Activated effector memory CD4-positive, alpha-beta T cell treated with Interleukin-2 at 50 U/mL for 16 hours (primary cell): ENCODE measurements around the gene SLC25A42.
A peak's percentile ranks its signal among the peaks of the same experiment; 100 is the strongest.
"Not testable (repeated sequence)": the region's sequence is repeated elsewhere in the genome, so short reads cannot be mapped to it uniquely, and the experiment has no call there.

Source experiments
- DNase-seq: peaks from one replicate; pipeline ENCODE4 v3.0.0-alpha.2; 2020

SLC25A42 gene

DNA sequence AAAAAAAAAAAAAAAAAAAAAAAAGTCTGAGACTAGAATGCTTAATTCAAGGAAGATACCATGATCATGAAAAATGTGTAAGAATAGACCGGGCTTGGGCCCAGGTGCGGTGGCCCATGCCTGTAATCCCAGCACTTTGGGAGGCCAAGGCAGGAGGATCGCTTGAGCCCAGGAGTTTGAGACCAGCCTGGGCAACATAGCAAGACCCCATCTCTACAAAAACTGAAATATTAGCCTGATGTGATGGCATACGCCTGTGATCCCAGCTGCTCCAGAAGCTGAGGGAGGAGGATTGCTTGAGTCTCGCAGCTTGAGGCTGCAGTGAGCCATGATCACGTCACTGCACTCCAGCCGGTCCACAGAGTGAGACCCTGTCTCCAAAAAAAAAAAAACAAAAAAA, 43.1 kb downstream of the SLC25A42 start:
- not testable (repeated sequence) for DNase-seq

DNA sequence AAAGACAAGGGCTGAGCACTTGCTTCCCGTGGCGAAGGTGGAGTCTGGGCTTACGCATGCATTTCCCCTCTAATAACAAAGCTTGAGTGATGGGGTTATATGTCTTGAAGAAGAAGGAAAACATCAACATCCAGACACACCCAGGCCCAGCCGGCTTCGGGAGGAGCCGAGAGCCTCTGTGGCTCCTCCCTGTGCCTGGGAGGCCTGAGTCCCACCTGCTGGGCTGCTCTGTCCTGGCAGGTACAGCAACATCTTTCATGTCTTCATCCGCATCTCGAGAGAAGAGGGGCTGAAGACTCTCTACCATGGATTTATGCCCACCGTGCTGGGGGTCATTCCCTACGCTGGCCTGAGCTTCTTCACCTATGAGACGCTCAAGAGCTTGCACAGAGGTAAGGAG, 43.9 kb downstream of the SLC25A42 start:
- no peak for DNase-seq

DNA sequence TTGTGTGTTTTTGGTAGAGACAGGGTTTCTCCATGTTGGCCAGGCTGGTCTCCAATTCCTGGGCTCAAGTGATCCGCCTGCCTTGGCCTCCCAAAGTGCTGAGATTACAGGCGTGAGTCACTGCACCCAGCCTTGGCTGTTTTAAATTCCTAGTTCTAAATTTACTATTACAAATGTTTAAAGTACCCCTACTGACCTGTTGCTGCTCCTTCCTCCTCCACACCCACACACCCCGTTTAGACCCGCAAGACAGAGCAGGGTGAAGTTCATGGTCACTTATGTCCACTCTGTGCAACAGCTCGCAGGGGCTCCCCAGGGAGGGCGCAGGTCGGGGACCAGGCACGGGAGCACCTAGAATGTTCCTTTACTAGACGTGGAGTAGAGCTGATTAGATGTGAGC, 45.8 kb downstream of the SLC25A42 start:
- no peak for DNase-seq

DNA sequence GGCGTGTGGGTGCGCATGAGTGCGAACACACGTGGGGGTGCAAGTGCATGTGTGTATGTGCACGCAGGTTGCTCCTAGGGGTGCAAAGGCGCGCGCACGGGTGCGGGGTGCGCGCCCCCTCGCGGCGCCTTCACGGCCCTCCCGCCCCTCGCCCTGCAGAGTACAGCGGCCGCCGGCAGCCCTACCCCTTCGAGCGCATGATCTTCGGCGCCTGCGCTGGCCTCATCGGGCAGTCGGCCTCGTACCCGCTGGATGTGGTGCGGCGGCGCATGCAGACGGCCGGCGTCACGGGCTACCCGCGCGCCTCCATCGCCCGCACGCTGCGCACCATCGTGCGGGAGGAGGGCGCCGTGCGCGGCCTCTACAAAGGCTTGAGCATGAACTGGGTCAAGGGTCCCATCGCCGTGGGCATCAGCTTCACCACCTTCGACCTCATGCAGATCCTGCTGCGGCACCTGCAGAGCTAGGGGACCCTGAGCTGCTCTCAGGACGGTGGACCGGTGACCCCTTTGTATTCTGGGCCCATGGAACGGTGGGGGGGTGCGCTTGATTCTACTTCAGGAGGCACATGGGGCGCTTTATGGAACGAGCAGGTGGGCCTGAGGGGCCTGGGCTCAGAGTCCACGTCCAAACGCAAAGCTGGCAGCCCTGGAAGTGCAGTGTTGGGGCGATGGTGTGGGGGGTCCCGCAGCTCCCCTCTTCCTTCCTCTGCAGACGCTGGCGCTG, 46.8 kb downstream of the SLC25A42 start:
- DNase-seq: no peak

DNA sequence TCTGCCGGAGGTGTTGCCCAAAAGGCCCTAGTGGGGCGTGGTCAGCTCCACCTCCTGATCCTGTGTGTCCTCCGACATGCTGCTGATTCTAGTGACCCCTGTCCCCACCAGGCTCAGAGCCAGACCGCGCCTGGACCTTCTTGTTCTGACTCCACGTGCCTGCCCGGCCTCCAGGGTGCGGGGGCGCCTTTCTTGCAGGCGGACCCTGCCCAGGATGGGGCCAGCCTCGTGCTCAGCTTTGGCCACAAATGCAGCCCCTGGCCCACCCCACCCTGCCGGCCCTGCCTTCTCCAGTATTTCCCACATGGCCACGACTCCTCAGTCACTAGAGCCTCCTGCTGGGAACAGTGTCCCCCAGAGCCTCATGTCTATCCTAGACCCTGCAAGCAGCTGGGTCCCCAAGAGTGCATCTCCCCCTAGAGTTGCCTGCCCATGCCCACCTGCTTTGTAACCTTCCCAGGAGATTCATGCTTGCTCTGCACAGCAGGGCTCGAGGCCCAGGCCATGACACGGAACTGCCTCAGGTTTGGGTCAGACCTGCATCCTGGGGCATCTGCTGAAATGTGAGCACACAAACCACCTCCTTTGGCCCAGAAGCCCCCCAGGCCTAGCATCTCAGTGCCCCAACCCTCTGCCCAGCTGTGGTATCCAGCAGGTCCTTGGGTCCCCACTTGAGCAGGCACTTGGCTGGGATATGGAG, 47.5 kb downstream of the SLC25A42 start:
- no peak for DNase-seq

DNA sequence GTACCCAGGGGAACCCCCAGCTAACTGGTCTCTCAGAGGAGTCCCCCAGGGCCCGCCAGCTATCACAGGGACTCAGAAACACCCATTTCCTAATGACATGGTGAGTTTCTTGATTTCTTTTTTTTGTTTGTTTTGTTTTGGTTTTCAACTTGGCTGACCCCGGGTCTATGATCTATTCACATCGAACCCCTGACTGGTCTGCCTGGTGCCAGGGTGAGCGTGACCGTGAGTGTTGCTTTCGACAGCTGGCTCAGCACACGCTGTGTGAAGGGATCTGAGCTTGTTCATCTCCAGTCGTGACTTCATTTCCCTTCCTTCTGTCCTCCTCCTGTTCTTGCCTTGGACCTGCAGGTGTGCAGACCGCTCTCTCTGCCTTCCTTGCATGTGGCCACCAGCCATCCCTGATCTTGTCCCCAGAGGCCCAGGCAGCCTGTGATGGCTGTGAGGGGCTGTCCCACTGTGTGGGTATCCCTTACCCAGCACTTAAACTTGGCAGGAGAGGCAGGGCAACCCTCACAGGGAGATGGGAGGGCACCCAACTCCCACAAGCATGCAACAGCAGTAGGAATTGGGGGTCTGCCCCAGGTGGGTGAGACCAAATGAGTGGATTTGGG, 48.3 kb downstream of the SLC25A42 start:
- DNase-seq: no peak

DNA sequence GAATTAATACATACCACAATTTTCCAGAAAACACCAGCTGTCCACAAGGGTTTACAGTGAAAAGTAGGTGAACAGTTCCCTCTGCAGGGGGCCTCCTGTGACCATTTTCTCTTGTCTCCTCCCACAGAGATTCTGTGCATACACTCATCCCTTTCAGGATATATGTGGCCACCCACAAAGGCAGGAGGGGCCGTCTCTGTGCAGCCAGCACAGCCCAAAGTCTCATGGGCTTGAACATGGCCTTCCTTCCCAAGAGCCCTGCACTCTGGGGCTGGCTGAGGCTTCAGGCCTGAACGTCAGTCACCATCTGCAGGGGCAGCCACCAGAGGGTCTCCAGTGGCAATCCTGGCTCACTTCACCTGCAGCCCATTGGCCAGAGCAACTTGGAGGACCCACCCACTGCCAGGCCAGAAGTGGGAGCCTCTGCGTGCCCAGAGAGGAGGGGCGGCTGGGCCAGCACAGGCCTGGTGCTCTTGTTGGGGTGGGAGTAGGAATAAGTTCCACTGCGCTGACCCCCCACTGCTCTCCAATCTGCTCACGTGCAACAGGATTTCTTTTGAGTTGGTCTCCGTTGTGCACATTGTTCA, 49.3 kb downstream of the SLC25A42 start:
- no peak for DNase-seq

DNA sequence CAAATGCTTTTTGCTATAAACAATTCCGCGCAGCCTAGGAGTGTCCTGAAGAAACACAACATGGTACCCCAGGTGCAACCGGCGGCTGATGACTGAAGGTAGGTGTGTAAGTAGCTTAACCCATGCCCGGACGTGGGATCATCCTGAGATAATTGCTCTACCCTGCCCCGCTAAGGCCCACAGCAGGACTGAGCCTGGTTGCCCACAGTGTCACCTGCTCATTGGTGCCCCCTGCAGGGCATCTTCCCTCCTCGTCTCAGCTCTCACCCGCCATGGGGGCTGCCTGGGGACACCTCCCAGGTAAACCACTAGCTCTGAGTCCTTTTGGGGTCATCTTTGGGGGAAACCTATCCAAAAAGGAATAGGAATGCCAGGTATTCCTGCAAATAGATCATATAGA, 52.2 kb downstream of the SLC25A42 start:
- peak; percentile 16 for DNase-seq

DNA sequence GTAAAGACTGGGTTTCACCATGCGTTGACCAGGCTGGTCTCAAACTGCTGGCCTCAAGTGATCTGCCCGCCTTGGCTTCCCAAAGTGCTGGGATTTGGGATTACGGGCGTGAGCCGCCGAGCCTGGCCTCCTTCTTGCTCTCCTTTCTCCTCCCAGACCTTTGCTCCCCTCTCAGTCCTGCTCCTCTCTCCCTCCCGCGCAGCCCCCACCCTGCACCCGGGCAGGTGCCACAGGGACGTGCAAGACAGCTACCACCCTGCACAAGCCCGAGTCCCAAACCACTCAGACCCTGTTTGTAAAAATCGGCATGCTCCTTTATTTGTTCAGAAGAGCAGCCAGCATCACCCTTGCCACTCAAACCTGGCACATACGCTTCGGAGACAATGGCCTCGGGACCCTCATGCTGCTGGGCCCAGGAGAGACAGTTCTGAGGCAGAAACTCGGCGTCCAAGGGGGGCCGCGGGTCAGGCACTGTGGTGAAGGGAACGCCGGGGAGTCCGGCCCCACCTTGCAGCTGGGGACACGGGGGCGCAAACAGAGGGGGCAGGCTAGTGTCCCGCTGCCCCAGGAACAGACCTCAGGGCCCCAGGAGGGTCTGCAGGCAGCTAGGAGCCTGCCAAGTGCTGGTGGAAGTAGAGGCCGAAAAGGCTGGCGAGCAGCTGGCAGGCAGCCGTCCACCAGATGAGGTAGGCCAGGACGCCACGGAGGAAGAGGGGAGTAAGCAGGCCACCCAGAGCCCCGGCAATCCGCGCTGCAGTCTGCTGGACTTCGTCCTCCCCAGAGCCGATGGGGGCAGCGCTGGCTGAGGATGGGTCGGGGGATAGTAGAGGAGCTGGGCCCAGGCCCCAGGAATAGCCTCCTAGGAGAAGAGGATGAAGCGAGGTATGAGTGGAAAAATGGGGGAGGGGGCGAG, 55.8 kb downstream of the SLC25A42 start:
- DNase-seq: no peak

DNA sequence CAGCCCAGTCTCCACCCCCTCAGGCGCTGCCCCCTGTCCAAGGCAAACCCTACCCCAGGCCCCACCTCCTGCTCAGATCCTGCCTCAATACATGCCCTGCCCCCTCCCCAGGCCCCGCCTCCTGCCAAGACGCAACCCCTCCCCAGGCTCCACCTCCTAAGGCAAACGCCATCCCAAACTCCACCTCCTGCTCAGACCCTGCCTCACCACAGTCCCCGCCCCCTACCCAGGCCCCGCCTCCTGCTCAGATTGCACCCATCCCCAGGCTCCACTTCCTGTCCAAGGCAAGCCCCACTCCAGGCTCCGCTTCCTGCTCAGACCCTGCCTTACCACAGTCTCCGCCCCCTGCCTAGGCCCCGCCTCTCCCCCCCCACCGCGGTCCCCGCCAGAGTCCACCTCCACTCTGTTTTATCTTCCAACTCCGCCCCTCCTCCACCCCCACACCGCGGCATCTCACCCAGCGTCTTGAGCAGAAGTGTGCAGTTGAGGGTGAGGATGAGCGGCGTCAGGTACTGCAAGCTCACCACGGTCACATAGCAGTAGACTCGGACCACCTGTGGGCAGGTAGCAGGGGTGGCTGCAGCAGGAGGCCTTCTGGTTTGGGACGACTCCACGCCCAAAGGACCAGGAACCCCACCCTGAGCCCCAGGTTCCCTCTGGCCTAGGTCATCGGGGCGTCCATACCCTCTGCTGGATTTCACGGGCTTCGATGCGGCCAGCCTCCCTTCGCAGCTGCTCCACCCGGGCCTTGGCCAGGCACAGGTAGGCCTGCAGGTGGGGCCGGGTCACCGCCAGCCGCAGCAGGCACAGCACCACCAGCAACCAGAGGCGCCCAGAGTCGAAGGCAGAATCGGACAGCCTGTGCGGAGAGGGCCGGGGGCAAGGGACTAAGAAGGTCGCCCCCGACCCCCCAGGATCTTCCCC, 56.8 kb downstream of the SLC25A42 start:
- DNase-seq: no peak

DNA sequence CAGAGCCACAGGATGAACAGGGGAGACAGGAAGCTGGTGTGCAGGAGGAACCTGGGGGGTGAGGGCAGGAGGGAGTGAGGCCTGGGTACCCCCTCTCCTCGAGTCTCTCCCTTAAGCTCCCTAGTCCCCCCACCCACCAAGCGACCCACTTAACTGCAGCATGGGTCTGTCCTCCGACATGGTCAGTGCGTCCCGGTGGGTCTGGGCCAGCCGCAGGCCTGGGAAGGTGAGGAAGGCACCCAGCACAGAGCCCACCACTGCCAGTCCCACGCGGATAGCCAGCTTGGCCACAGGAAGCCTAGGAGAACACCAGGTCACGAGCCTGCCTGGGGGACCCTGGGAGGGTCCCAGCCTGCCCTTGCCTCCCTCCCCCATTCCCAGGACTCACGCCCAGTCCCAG, 57.6 kb downstream of the SLC25A42 start:
- DNase-seq: no peak

DNA sequence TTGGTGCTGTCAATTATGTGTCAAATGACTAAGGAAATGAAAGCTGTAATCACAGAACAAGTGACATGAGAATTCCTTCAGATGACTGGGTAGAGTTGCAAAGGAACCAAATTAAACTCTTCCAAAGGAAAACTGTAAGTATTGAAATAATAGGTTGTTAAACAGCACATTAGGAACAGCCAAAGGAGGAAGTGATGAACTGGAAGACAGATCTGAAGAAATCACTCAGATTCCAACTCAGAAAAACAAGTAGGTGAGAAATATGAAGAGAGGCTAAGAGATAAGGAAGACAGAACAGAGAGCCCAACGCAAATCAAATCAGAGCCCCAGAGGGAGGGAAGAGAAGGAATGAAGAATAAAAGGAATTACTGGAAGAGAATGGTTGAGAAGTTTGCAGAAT, 59.1 kb downstream of the SLC25A42 start:
- DNase-seq: no peak

DNA sequence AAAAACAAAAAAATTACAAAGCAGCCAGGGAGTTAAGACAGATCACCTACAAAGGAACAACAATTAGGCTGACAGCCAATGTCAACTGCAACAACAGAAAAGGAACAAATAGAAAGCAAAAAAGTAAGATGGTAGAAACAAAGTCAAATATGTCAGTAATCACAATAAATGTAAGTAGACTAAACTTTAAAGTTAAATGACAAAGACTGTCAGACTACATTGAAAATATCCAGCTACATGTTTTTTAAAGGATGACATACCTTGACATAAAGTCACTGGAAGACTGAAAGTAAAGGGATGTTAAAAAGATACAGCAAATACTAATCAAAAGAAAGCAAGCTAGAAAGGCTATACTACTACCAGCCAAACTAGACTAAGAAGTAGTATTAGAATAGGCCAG, 59.6 kb downstream of the SLC25A42 start:
- no peak for DNase-seq

DNA sequence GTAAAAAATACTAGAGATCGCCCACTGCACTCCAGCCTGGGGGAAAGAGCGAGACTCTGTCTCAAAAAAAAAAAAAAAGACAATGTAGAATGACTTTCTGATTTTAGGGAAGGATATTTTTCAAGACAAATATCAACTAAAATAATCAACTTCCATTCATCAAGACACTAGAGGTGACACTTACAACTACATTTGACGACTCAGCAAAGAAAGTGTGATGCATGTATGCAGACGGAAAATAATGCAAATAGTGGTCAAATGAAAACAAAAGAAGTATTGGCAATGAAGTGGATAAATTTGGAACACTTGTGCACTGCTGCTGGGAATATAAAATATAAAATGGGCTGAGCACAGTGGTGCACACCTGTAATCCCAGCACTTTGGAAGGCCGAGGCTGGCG, 62.3 kb downstream of the SLC25A42 start:
- no peak for DNase-seq

DNA sequence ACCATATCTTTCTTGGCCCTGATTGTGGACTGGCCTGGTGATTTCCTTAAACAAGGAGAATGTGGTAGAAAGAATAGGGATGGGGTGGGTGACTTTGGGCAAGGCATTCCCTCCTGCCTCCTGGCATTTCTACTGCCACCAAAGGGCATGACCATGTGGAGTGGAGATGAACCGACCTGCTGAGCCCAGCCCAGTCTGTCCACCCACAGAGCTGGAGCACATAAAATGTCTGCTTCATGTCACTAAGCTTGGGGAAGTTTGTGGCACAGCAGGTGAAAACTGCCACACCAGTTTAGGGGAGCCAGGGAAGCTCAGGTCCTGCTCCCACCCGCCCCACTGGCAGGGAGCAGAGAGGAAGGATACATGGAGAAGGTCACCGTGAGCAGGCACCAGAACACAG, 68.2 kb downstream of the SLC25A42 start:
- no peak for DNase-seq

DNA sequence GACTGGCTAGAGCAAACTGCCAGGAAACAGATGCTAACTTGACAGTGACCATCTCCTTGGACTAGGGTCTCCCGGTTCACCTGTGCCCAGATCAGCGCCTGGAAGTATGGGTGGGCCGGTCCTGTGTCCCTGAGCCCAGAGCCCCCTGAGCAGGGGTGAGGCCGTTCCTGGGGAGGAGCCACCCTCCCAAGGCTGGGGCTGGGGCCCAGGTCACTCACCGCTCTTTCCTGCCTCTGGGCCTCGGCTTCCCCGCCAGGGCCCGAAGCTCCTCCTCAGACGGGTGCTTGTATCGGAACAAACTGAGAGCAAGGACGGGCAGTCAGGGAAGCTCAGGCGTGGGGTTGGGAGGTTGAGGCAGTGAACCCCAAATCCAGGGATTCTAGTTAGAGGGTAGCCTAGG, 69.1 kb downstream of the SLC25A42 start:
- no peak for DNase-seq

DNA sequence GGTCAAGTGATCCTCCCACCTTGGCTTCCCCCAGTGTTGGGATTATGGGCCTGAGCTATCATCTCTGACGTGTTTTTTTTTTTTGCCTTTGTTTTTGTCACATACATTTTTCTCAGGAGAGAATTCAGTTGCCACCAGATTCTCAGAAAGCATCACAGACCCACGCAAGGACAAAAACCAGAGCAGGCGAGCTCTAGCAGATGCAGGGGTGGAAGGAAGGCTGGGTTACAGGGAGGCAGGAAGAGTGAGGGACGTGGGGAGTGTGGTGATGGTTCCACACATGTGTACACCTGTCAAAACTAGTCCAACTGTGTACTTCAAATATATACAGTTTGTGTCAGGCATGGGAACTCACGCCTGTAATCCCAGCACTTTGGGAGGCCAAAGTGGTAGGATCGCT, 70.2 kb downstream of the SLC25A42 start:
- no peak for DNase-seq

DNA sequence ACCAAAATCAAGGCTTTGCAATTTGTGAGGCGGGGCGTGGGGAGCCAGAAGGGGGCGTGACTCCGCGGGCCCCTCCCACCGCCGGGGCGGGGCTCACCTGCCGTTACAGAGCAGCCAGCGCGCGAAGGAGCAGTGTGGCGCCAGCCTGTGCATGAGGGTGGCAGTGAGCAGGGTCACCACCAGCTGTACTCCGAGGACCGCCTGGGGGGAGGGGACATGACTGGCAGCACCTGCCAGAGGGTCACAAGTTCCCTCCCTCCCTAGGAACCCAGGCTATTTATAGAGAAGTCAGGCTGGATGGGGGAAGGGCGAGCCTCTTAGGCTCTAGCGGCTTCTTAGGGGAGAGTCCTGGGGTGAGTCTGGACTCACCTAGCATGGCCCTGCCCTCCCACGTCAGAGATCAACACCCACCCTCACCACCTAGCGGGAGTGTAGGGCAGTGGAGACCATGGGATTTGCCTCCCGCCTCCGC, 70.9 kb downstream of the SLC25A42 start:
- peak; percentile 15 for DNase-seq

DNA sequence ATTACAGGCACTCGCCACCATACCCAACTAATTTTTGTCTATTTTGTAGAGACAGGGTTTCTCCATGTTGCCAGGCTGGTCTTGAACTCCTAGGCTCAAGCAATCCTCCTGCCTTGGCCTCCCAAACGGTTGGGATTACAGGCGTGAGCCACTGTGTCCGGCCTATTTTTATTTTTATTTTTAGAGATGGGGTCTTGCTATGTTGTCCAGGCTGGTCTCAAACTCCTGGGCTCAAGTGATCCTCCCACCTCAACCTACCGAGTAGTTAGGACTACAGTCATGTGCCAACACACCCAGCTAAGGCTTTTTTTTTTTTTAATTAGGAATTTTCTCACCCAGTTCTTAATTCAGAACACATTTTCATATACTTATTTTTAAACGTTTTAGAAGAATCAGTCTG, 71.9 kb downstream of the SLC25A42 start:
- not testable (repeated sequence) for DNase-seq

DNA sequence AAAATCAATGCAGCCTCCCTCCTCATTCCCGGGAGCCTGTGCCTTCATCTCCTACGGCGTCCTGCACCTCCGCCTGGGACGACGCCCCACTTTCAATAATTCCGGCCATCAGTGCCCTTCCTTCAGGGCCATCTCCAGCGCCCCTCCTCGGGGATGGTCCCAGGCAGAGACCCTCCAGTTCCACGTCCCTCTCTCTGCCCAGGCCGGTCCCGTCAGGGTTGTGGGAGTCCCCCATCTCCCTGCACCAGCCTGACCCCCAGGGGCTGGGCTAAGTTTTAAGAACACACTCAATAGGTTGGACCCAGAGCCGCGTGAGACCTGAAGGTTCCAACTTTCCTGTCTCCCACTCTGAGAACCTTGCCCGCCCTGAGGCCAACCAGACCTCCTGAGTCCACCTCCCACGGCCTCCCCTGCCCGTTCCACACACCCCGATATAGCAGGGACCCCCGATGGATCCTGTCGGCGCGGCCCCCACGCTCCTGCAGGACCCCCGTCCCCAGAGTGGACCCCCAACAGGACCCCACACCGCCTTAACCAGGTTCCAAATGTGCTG, 73.8 kb downstream of the SLC25A42 start:
- DNase-seq: no peak
